ENCODE data around the gene TOP1.
"Not testable (repeated sequence)": the region's sequence is repeated elsewhere in the genome, so short reads cannot be mapped to it uniquely, and the experiment has no call there.

TOP1 gene

DNA sequence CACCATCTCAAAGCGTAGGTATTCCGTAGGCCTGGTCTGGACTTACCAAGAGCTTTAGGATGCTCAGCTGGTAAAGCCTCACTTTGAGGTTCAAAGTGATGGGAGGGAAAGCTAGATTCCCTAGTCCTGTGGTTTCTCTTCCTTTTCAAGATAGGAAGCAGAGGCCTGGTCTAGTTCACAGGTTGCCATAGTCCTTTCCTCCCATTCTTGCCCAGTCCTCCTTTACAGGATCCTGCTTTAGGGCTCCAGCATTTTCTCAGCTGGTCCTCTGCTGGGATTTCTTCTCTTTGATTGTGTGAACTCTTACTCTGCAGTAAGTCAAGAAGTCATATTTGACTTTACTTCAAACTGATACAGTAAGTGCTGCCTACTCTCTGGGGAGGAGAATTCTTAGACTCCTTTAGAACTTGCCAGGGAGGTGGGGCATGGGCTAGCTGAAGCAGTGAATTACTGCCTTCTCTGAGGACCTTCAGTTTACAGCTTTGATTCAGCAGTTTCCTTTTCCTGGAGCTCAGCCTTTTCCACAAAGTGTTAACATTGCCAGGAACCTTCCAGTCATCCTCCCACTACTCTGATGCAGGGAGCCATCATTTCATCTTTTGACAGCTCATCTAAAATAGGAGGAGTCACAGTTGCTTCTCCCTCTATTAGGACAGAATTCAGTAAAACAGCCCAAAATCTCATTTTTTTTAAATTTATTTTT lies 65.9 kb downstream of the TOP1 start:
- DNase-seq (ENCODE audit: low spot score) = no peak

GRCh38 chr20:41095110-41095969 lies 66.7 kb downstream of the TOP1 start:
- DNase-seq (ENCODE audit: low spot score) = peak; percentile 64

- no peak for DNase-seq (ENCODE audit: low spot score)
Observed at GRCh38 chr20:41098703-41099250, 70.2 kb downstream of the TOP1 start.

GRCh38 chr20:41100001-41100480 lies 71.4 kb downstream of the TOP1 start:
- DNase-seq (ENCODE audit: low spot score) = no peak

- DNase-seq (ENCODE audit: low spot score) = no peak
Observed at GRCh38 chr20:41101660-41102059, 73.0 kb downstream of the TOP1 start.

GRCh38 chr20:41108531-41108930 lies 79.9 kb downstream of the TOP1 start:
- DNase-seq (ENCODE audit: low spot score) = no peak

DNA sequence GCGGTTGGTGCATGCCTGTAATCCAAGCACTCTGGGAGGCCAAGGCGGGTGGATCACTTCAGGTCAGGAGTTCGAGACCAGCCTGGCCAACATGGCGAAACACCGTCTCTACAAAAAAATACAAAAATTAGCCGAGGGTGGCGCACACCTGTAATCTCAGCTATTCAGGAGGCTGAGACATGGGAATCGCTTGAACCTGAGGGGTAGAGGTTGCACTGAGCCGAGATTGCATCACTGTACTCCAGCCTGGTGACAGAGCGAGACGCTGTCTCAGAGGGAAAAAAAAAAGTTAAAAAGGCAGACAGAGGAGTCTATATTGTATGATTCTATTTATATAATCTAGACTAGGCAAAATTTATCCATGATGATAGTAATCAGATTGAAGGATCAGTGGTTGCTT lies 81.4 kb downstream of the TOP1 start:
- DNase-seq (ENCODE audit: low spot score) = no peak

GRCh38 chr20:41110930-41111577 lies 82.4 kb downstream of the TOP1 start:
- DNase-seq (ENCODE audit: low spot score) = no peak

DNA sequence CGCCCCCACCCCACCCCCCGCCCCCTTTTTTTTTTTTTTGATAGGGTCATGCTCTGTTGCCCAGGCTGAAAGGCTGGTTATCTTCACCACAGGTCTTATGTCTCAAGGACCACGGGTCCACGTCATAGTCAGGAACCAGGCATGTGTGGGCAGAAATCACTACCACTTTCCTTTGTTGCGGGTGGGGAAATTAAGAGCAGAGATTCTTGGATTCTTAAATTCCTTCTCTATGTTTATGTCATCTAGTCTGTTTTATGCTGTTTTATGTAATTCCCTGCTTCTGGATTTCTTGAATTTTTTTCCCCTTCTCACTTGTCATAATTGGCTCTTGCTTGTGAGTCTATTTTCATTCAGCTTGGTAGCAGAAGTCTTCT lies 82.9 kb downstream of the TOP1 start:
- DNase-seq (ENCODE audit: low spot score) = no peak

- no peak for DNase-seq (ENCODE audit: low spot score)
Observed at GRCh38 chr20:41116282-41116956, 87.8 kb downstream of the TOP1 start.

GRCh38 chr20:41118159-41118558 lies 89.5 kb downstream of the TOP1 start:
- not testable (repeated sequence) for DNase-seq (ENCODE audit: low spot score)

- no peak for DNase-seq (ENCODE audit: low spot score)
Observed at GRCh38 chr20:41118632-41119031, 90.0 kb downstream of the TOP1 start.

DNA sequence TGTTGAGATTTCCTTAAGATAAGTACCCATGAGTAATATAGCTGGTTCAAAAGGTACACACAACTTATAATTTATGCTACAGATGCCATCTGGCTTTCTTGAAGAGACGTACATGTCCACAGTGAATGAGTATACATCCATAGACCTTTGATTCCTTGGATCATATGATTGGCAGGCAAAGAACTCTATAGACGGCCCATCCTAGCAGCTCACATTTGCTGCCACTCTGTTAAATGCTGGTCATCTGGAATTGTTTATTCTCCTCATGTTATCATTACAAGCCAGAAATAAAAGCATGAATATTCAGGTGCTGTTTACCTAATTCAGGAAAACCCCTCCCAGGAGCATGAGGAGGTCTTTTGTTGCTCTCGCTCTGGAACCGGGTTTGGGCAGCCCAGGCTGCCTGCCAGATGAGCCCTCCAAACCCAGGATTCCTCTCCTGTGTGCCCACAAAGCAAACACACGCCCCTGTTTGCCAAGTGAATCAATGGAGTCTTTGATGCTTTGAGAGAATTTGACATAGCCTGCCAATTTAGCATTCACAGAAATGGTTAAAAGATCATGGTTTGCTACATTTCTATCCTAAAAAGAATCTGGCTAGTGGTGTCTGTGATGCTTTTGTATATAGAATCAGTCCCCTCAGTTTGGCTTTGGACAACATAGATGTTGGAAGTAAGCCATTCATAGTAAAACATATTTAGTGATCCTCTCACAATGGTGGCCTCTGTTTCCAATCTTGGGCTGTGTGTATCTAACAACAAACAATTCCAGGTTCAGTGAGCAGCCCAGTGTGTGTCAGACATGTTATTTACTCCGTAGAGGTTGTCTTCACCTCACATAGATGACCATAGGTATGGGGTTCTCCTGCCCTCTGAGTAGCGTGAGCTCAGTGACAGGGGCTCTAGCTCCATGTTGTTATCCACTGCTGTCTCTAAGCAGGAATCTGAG lies 91.3 kb downstream of the TOP1 start:
- DNase-seq (ENCODE audit: low spot score) = peak; percentile 94

GRCh38 chr20:41121399-41121798 lies 92.8 kb downstream of the TOP1 start:
- no peak for DNase-seq (ENCODE audit: low spot score)

GRCh38 chr20:41123631-41124030 lies 95.0 kb downstream of the TOP1 start:
- no peak for DNase-seq (ENCODE audit: low spot score)

- no peak for DNase-seq (ENCODE audit: low spot score)
Observed at GRCh38 chr20:41124451-41125094, 96.0 kb downstream of the TOP1 start.

- no peak for DNase-seq (ENCODE audit: low spot score)
Observed at GRCh38 chr20:41125530-41126457, 97.2 kb downstream of the TOP1 start.

DNA sequence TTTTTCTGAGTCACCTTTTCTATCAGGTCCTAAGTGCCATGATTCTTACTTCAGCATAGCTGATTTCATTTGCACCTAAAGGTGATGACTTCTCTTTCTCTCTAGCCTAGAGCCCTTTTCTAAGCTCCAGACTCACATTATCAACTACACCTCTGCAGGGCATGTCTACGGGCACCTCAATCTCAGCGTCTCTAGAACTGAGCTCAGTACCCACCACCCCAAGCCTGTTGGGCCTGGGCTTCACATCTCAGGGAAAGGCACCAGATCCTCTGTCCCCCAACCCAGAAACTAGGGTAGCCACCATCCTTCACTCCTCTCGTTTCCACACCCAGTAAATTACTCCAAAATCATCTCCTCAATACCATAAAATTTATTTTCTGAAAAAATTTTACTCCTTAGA lies 98.1 kb downstream of the TOP1 start:
- DNase-seq (ENCODE audit: low spot score) = no peak

DNA sequence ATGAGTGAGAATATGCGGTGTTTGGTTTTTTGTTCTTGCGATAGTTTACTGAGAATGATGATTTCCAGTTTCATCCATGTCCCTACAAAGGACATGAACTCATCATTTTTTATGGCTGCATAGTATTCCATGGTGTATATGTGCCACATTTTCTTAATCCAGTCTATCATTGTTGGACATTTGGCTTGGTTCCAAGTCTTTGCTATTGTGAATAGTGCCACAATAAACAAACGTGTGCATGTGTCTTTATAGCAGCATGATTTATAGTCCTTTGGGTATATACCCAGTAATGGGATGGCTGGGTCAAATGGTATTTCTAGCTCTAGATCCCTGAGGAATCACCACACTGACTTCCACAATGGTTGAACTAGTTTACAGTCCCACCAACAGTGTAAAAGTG lies 99.7 kb downstream of the TOP1 start:
- not testable (repeated sequence) for DNase-seq (ENCODE audit: low spot score)
